ENCODE data around the gene IPO13.

GRCh38 chr1:43954036-43954435 lies 7.3 kb downstream of the IPO13 start:
- TF ChIP-seq EZH2 (optimal IDR thresholded peaks at IDR 0.05; ENCODE audit: low read depth, low read length) (no peak), CTCF (IDR thresholded peaks at IDR 0.05; ENCODE audit: low read length) (no peak)

Data from MM.1S (cell line).